GM18508 (cell line): ENCODE data around the gene EMC1.
A peak's percentile ranks its signal among the peaks of the same experiment; 100 is the strongest.
"Not testable (repeated sequence)": the region's sequence is repeated elsewhere in the genome, so short reads cannot be mapped to it uniquely, and the experiment has no call there.

Experiments used
- ATAC-seq: cut with Tn5 transposase; IDR thresholded peaks from one replicate; pipeline ENCODE4 v1.9.1; 2021; ENCODE audit warnings: moderate number of reproducible peaks; ENCODE audit not compliant: insufficient read depth, unreplicated experiment

Gene EMC1

GRCh38 chr1:19220080-19220846, 31.1 kb downstream of the EMC1 start:
- no peak for ATAC-seq

- no peak for ATAC-seq
Measured at GRCh38 chr1:19219451-19219850, 31.9 kb downstream of the EMC1 start.

GRCh38 chr1:19216585-19216984, 34.7 kb downstream of the EMC1 start:
- not testable (repeated sequence) for ATAC-seq

- ATAC-seq = no peak
Measured at GRCh38 chr1:19213580-19213979, 37.7 kb downstream of the EMC1 start.

GRCh38 chr1:19212167-19212566, 39.2 kb downstream of the EMC1 start:
- no peak for ATAC-seq

- ATAC-seq = no peak
Measured at GRCh38 chr1:19210772-19211549, 40.4 kb downstream of the EMC1 start.

GRCh38 chr1:19209990-19210771, 41.1 kb downstream of the EMC1 start, which contains the start of gene UBR4:
Gene UBR4 (minus strand): TSS chr1:19210266. CDS start chr1:19210248, 18 bp downstream.
- peak; percentile 37 for ATAC-seq

- ATAC-seq = peak; percentile 37
Measured at GRCh38 chr1:19209439-19209989, 41.8 kb downstream of the EMC1 start.

- no peak for ATAC-seq
Measured at GRCh38 chr1:19208710-19209438, 42.5 kb downstream of the EMC1 start.

GRCh38 chr1:19206947-19207346, 44.4 kb downstream of the EMC1 start:
- ATAC-seq = no peak

GRCh38 chr1:19205845-19206244, 45.5 kb downstream of the EMC1 start:
- no peak for ATAC-seq

GRCh38 chr1:19205403-19205802, 45.9 kb downstream of the EMC1 start:
- no peak for ATAC-seq

- ATAC-seq = no peak
Measured at GRCh38 chr1:19204446-19205266, 46.7 kb downstream of the EMC1 start.

- no peak for ATAC-seq
Measured at GRCh38 chr1:19203440-19203839, 47.9 kb downstream of the EMC1 start.

- ATAC-seq = no peak
Measured at GRCh38 chr1:19202396-19202795, 48.9 kb downstream of the EMC1 start.

- no peak for ATAC-seq
Measured at GRCh38 chr1:19199969-19200604, 51.2 kb downstream of the EMC1 start.

GRCh38 chr1:19199329-19199968, 51.9 kb downstream of the EMC1 start:
- no peak for ATAC-seq

GRCh38 chr1:19198820-19199219, 52.5 kb downstream of the EMC1 start:
- no peak for ATAC-seq
